ENCODE data around the gene DNTTIP2. TPM values are rescaled to one million over a fixed set of nuclear protein-coding genes. Genes with fewer than 3 reads are reported as not detected.

Gene DNTTIP2
- total and polyA plus RNA-seq, 9 of the 15 experiments (the other 6 are each of a cell fraction or from before 2014, with no cell fraction given), result 50.4 to 138 (median 97.0) TPM

GRCh38 chr1:93905734-93906133, 26.7 kb upstream of the DNTTIP2 start:
- Histone ChIP-seq H3K79me2 (ENCODE audit: control insufficient read depth, insufficient read depth, low read length) (peaks cover 74% of the 10 kb centered on the region), H3K4me2 (ENCODE audit: insufficient read depth, low read length) (no peak overlapping the region), H3K9me1 (ENCODE audit: control insufficient read depth, insufficient read depth, low read length) (no peaks in the 10 kb centered on the region), H3K36me3 (ENCODE audit: control insufficient read depth, insufficient read depth, low read length) (peaks cover 43% of the 10 kb centered on the region), H3K9ac (ENCODE audit: insufficient read depth in 1 of 2, low read depth in 2 of 2, low read length in 2 of 2) (no peak overlapping the region), H3K27ac (ENCODE audit: extremely low read depth, low read depth, low read length) (no peak overlapping the region), H3K27me3 (ENCODE audit: control insufficient read depth in 2 of 2, insufficient read depth in 2 of 2, low read length in 2 of 2) (no peaks in the 10 kb centered on the region), H3K4me1 (replicated peaks in 1 of 2; ENCODE audit: control insufficient read depth in 2 of 2, insufficient read depth in 2 of 2, low read length in 2 of 2) (peaks cover 9 to 19% of the 10 kb centered on the region in 2 experiments; a peak in 4 of 5 replicates), H4K20me1 (replicated peaks; ENCODE audit: control insufficient read depth, insufficient read depth, low read length) (peaks cover 15% of the 10 kb centered on the region), H2AFZ (ENCODE audit: low read depth, low read length) (no peak overlapping the region), H3K4me3 (no peak overlapping the region), H3K9me3 (replicated peaks; ENCODE audit: control insufficient read depth, insufficient read depth, low read depth, low read length) (peaks cover 2% of the 10 kb centered on the region; the same call in 1 of the 2 replicates)
- BruUV-seq (replicated peaks), result no TSS peak
- no peak for DNase-seq (ENCODE audit: extremely low read depth in 1 of 4, low spot score in 3 of 4)
- FAIRE-seq, result no peak
- TF ChIP-seq RCOR1 (IDR thresholded peaks at IDR 0.05; ENCODE audit: borderline replicate concordance in 1 of 2, low read depth in 2 of 2, low read length in 2 of 2) (peak in 1 of 2 experiments; percentile 82; a peak in 2 of 4 replicates), MYC (IDR thresholded peaks at IDR 0.05; ENCODE audit: low read depth, low read length) (no peak), MYC (CRISPR knock-in tag; IDR thresholded peaks at IDR 0.05; ENCODE audit: borderline replicate concordance, low read depth) (no peak), MEIS2 (IDR thresholded peaks at IDR 0.05; ENCODE audit: partially characterized antibody) (peak; percentile 33), MNT (conservative IDR thresholded peaks at IDR 0.05) (no peak), DACH1 (IDR thresholded peaks at IDR 0.05; ENCODE audit: partially characterized antibody) (peak; percentile 55), KDM1A (IDR thresholded peaks at IDR 0.05) (peak; percentile 95 to 97), ZNF134 (CRISPR knock-in tag; conservative IDR thresholded peaks at IDR 0.05) (no peak), ZBTB49 (CRISPR knock-in tag; IDR thresholded peaks at IDR 0.05; ENCODE audit: borderline replicate concordance) (no peak), ZNF3 (CRISPR knock-in tag; IDR thresholded peaks at IDR 0.05) (no peak), FOSL1 (tag; conservative IDR thresholded peaks at IDR 0.05) (peak; percentile 55; the same call in 1 of the 2 replicates), HMGN3 (IDR thresholded peaks at IDR 0.05; ENCODE audit: borderline replicate concordance, extremely low read depth, insufficient read length, low read depth, low read length) (no peak), ZNF280A (IDR thresholded peaks at IDR 0.05; ENCODE audit: low read depth, partially characterized antibody) (no peak), ATF3 (IDR thresholded peaks at IDR 0.05) (0 out of 2 replicates have a peak, but pooled peaks have one; percentile 25), ATF3 (CRISPR knock-in tag; conservative IDR thresholded peaks at IDR 0.05) (no peak), ZZZ3 (IDR thresholded peaks at IDR 0.05) (no peak)
- WGBS (ENCODE audit: insufficient coverage, low coverage, missing lambda C conversion rate), result 65% methylated on average over 2 of the region's 2 CpGs
- ChIA-PET CTCF (ENCODE audit: low intra/inter-chr PET ratio) (no interaction called here), POLR2A (no interaction called here)
- intact Hi-C loops (cut with micrococcal nuclease) (no loop called here), in situ Hi-C loops (cut with MboI) (no loop called here)
- ATAC-seq, result no peak

All from K562 (cell line).